Measurements from ENCODE around the gene FBXW8. TPM values are rescaled to one million over a fixed set of nuclear protein-coding genes. Genes with fewer than 3 reads are reported as not detected.

The FBXW8 gene
- total RNA-seq, 3 donors from 2014 or later, result 12.0 to 13.2 (median 13.1) TPM

GRCh38 chr12:116962197-116962596 lies 51.4 kb downstream of the FBXW8 start:
- H3K4me1 ChIP-seq (ENCODE audit: low read depth), result no peaks in the 10 kb centered on the region
- no peaks in the 10 kb centered on the region for H3K9me3 ChIP-seq
- TF ChIP-seq, protein P1, sequence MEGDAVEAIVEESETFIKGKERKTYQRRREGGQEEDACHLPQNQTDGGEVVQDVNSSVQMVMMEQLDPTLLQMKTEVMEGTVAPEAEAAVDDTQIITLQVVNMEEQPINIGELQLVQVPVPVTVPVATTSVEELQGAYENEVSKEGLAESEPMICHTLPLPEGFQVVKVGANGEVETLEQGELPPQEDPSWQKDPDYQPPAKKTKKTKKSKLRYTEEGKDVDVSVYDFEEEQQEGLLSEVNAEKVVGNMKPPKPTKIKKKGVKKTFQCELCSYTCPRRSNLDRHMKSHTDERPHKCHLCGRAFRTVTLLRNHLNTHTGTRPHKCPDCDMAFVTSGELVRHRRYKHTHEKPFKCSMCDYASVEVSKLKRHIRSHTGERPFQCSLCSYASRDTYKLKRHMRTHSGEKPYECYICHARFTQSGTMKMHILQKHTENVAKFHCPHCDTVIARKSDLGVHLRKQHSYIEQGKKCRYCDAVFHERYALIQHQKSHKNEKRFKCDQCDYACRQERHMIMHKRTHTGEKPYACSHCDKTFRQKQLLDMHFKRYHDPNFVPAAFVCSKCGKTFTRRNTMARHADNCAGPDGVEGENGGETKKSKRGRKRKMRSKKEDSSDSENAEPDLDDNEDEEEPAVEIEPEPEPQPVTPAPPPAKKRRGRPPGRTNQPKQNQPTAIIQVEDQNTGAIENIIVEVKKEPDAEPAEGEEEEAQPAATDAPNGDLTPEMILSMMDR (IDR thresholded peaks at IDR 0.05), result no peak
- no peaks in the 10 kb centered on the region for H3K36me3 ChIP-seq (ENCODE audit: low read depth)
- no peak for DNase-seq
- intact Hi-C loops (cut with DNase I, micrococcal nuclease), result no loop called here
- H3K4me3 ChIP-seq, result no peak overlapping the region
- ATAC-seq, result no peak

DNA sequence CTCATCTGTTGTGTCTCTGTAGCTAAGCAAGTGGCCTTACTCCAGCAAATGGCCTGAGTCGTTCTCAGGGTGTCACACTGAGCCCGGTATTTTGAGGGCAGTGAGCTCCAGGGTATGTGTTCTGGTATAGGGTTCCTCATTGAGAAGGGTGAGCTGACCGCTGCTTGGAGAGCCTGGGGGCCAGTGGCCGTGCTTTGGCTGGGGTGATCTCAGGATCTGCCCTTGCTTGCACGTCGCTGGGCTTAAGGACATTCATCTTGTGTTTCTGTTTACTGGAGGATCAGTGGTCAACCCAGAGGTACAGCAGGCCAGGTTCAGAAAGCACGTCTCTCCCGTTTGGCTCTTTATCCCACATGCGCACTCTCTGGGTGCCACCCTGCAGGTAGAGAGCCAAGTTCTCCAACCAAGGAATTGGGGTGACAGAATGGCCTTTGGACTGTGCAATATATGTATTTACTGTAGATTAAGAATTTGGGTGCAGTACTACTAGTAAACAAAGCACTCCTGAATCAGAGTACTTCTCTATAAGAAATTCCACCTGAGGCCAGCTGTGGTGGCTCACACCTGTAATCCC lies 52.1 kb downstream of the FBXW8 start:
- H3K36me3 ChIP-seq (ENCODE audit: low read depth), result no peaks in the 10 kb centered on the region
- DNase-seq, result no peak
- H3K4me3 ChIP-seq, result no peak overlapping the region
- H3K9me3 ChIP-seq, result no peaks in the 10 kb centered on the region
- ATAC-seq, result no peak
- TF ChIP-seq, protein P1 (IDR thresholded peaks at IDR 0.05), result no peak
- H3K4me1 ChIP-seq (ENCODE audit: low read depth), result no peaks in the 10 kb centered on the region
- intact Hi-C loops (cut with DNase I, micrococcal nuclease), result no loop called here

DNA sequence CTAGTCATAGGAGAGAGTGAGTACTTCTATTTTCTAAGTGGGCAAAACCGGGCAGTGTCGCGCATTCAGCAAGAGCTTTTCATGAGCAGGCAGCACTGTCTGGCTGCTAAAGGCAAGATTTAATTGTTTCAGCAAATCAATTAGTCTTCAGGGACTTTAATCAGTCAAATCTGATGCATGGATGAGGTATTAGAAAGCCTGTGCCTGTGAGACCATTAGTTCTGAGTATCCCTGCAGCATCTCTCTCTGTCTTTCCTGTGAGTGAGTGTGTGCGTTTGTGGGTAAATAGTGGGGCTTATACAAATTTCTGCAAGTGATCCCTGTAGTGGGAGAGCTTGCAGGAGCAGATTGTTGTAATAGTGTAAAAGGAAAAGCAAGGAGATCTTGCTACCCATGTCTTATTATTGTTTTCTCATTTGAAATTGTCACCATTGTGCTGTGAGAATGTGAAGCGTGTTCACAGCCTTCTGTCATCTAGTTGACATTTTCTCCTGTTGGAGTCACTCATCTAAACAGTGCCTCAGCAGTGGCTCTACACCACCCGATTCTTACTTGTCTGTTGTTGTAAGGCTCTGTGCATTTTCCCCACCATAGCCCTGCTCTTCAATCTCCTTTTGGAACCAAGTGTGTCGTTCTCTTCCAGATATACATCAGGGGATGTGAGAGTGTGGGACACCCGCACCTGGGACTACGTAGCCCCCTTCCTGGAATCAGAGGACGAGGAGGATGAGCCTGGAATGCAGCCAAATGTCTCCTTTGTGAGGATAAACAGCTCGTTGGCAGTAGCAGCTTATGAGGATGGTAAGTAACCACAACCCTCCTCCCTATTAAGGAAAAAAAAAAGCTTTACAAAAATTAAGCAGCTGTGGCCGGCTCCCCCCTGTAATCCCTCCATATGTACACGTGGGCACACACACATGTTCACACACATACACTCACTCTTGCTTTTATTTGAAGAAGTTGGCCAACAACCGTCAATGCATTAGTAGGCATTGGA lies 53.6 kb downstream of the FBXW8 start:
- TF ChIP-seq, protein P1 (IDR thresholded peaks at IDR 0.05), result no peak
- H3K4me3 ChIP-seq, result no peak overlapping the region
- no peaks in the 10 kb centered on the region for H3K4me1 ChIP-seq (ENCODE audit: low read depth)
- no peaks in the 10 kb centered on the region for H3K36me3 ChIP-seq (ENCODE audit: low read depth)
- intact Hi-C loops (cut with DNase I, micrococcal nuclease), result no loop called here
- ATAC-seq (no peak), DNase-seq (no peak)
- no peaks in the 10 kb centered on the region for H3K9me3 ChIP-seq

DNA sequence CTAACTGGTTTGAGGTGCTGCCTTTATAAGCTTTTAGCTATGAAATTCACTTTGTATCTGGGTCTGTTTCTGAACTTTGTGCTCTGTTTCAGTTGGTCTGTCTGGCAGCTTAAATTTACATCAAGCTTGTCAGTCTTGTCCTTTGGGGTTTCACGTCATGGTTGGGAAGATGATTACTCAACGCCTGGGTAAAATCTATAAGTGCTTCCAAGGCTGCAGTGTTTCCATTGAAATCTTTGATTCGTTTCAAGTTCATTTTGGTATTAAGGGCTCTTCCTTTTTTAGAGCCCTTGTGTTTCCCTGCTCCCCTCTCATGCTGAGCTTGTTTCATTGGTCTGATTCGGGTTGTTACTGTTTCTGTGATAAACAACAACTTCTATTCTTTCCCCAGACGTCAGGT lies 58.2 kb downstream of the FBXW8 start:
- no peaks in the 10 kb centered on the region for H3K36me3 ChIP-seq (ENCODE audit: low read depth)

More for the DNA sequence above, 58.2 kb downstream of the FBXW8 start:
- Histone ChIP-seq H3K4me1 (ENCODE audit: low read depth) (no peaks in the 10 kb centered on the region), H3K4me3 (no peak overlapping the region), H3K9me3 (no peaks in the 10 kb centered on the region)
- TF ChIP-seq, protein P1 (IDR thresholded peaks at IDR 0.05), result no peak
- DNase-seq, result no peak
- intact Hi-C loops (cut with DNase I, micrococcal nuclease), result no loop called here
- ATAC-seq, result no peak

Data from mucosa of descending colon (tissue), 3 donors.